KMS-11 (cell line): ENCODE results near the gene SKP1.
A peak's percentile ranks its signal among the peaks of the same experiment; 100 is the strongest.

ENCODE experiments used
- H2AFZ ChIP-seq: fragments of 200-600 bp; sonication (generic); 2 replicates; pipeline ENCODE4 v1.6.1; 2016; ENCODE audit warnings: antibody characterized with exemption, mixed run types, low read depth
- H3K27ac ChIP-seq: fragments of 200-600 bp; sonication (generic); 2 replicates; pipeline ENCODE4 v1.6.1; 2016; ENCODE audit warnings: mild to moderate bottlenecking, mixed run types
- H3K27me3 ChIP-seq: fragments of 200-600 bp; sonication (generic); 2 replicates; pipeline ENCODE4 v1.6.1; 2017; ENCODE audit warnings: mild to moderate bottlenecking, low read depth, mixed run types, moderate library complexity; ENCODE audit not compliant: insufficient read depth
- H3K36me3 ChIP-seq: fragments of 200-600 bp; sonication (generic); 2 replicates; pipeline ENCODE4 v1.6.1; 2017; ENCODE audit warnings: mild to moderate bottlenecking, mixed run types; ENCODE audit not compliant: insufficient read depth
- H3K4me1 ChIP-seq: fragments of 200-600 bp; sonication (generic); 2 replicates; pipeline ENCODE4 v1.6.1; 2016; ENCODE audit warnings: mild to moderate bottlenecking, low read depth, mixed run types; ENCODE audit not compliant: poor library complexity, severe bottlenecking
- H3K4me2 ChIP-seq: fragments of 200-600 bp; sonication (generic); 2 replicates; pipeline ENCODE4 v1.7.0; 2016; ENCODE audit warnings: mild to moderate bottlenecking, mixed run types
- H3K4me3 ChIP-seq: fragments of 200-600 bp; sonication (generic); IDR thresholded peaks from 2 replicates; pipeline ENCODE4 v1.6.1; 2017; ENCODE audit warnings: low read depth, low read length, mixed read lengths; ENCODE audit not compliant: insufficient read depth
- H3K79me2 ChIP-seq: fragments of 200-600 bp; sonication (generic); 2 replicates; pipeline ENCODE4 v1.6.1; 2016; ENCODE audit warnings: low read depth, mixed run types; ENCODE audit not compliant: insufficient read depth
- H3K9ac ChIP-seq: fragments of 200-600 bp; sonication (generic); 2 replicates; pipeline ENCODE4 v1.6.1; 2016; ENCODE audit warnings: mild to moderate bottlenecking, mixed run types
- H4K20me1 ChIP-seq: fragments of 200-600 bp; sonication (generic); 2 replicates; pipeline ENCODE4 v1.6.1; 2016; ENCODE audit warnings: mild to moderate bottlenecking, mixed run types; ENCODE audit not compliant: insufficient read depth
- CTCF ChIP-seq: fragments of 200-600 bp; sonication (generic); conservative IDR thresholded peaks from 2 replicates; pipeline ENCODE4 v1.6.1; 2017; ENCODE audit warnings: low read depth, mild to moderate bottlenecking, antibody characterized with exemption, low read length, moderate library complexity, mixed read lengths

Gene SKP1

GRCh38 chr5:134174841-134175839 lies 1.6 kb downstream of the SKP1 start:
- Histone ChIP-seq H4K20me1 (peaks cover 11% of the 10 kb centered on the region), H3K36me3 (peaks cover 8% of the 10 kb centered on the region), H3K27ac (peak overlapping the region; percentile 97), H2AFZ (no peak overlapping the region), H3K4me1 (peaks cover 19% of the 10 kb centered on the region), H3K9ac (peak overlapping the region; percentile 99), H3K4me2 (peak overlapping the region; percentile 90), H3K4me3 (no peak overlapping the region), H3K79me2 (peaks cover 62% of the 10 kb centered on the region), H3K27me3 (no peaks in the 10 kb centered on the region)
- TF ChIP-seq CTCF = no peak

- Histone ChIP-seq H3K36me3 (peaks cover 11% of the 10 kb centered on the region), H3K4me1 (peaks cover 13% of the 10 kb centered on the region), H2AFZ (no peak overlapping the region), H3K4me2 (no peak overlapping the region), H3K27ac (no peak overlapping the region), H4K20me1 (peaks cover 11% of the 10 kb centered on the region), H3K27me3 (no peaks in the 10 kb centered on the region), H3K9ac (no peak overlapping the region), H3K79me2 (peaks cover 81% of the 10 kb centered on the region), H3K4me3 (no peak overlapping the region)
- no peak for TF ChIP-seq CTCF
Observed at GRCh38 chr5:134171972-134172371, 4.8 kb downstream of the SKP1 start.

- no peaks in the 10 kb centered on the region; the same call in 1 of the 2 replicates for H3K79me2 ChIP-seq
- no peak overlapping the region for H3K4me3 ChIP-seq
- peaks cover 11% of the 10 kb centered on the region; the same call in 1 of the 2 replicates for H3K36me3 ChIP-seq
- H3K27me3 ChIP-seq = no peaks in the 10 kb centered on the region
- H3K4me2 ChIP-seq = no peak overlapping the region
- H4K20me1 ChIP-seq = peaks cover 5% of the 10 kb centered on the region; the same call in 1 of the 2 replicates
- no peak overlapping the region for H2AFZ ChIP-seq
- H3K9ac ChIP-seq = no peak overlapping the region
- no peak for TF ChIP-seq CTCF
- H3K4me1 ChIP-seq = peaks cover 8% of the 10 kb centered on the region
- no peak overlapping the region for H3K27ac ChIP-seq
Observed at GRCh38 chr5:134162592-134162991, 14.2 kb downstream of the SKP1 start.

- Histone ChIP-seq H4K20me1 (peaks cover 5% of the 10 kb centered on the region; the same call in 1 of the 2 replicates), H3K9ac (no peak overlapping the region), H2AFZ (no peak overlapping the region), H3K27me3 (no peaks in the 10 kb centered on the region), H3K36me3 (peaks cover 6% of the 10 kb centered on the region; the same call in 1 of the 2 replicates), H3K4me3 (no peak overlapping the region), H3K27ac (no peak overlapping the region), H3K79me2 (no peaks in the 10 kb centered on the region; the same call in 1 of the 2 replicates), H3K4me1 (peaks cover 8% of the 10 kb centered on the region), H3K4me2 (no peak overlapping the region)
- TF ChIP-seq CTCF = no peak
Observed at GRCh38 chr5:134161513-134162395, 15.0 kb downstream of the SKP1 start.
